NCI-H2081 (cell line): ENCODE results near the gene HBM.
"Not testable (repeated sequence)": the region's sequence is repeated elsewhere in the genome, so short reads cannot be mapped to it uniquely, and the experiment has no call there.

ENCODE experiments used
- DNase-seq, 2 experiments: peaks; one replicate each; lab custom pipeline; 2025; lab: John Stamatoyannopoulos, UW

The HBM gene

GRCh38 chr16:169014-169413, 3.2 kb downstream of the HBM start:
- DNase-seq: no peak

- not testable (repeated sequence) for DNase-seq
Observed at GRCh38 chr16:170088-170507, 4.3 kb downstream of the HBM start.

GRCh38 chr16:170788-171187, 5.0 kb downstream of the HBM start:
- DNase-seq: no peak

DNA sequence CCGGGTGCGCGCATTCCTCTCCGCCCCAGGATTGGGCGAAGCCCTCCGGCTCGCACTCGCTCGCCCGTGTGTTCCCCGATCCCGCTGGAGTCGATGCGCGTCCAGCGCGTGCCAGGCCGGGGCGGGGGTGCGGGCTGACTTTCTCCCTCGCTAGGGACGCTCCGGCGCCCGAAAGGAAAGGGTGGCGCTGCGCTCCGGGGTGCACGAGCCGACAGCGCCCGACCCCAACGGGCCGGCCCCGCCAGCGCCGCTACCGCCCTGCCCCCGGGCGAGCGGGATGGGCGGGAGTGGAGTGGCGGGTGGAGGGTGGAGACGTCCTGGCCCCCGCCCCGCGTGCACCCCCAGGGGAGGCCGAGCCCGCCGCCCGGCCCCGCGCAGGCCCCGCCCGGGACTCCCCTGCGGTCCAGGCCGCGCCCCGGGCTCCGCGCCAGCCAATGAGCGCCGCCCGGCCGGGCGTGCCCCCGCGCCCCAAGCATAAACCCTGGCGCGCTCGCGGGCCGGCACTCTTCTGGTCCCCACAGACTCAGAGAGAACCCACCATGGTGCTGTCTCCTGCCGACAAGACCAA, 6.7 kb downstream of the HBM start, which contains the start of gene HBA2:
HBA2 (plus strand) TSS at position 503 of the 568 bp plus-strand sequence; CDS start at position 540, 37 bp downstream.
- not testable (repeated sequence) for DNase-seq

- DNase-seq: not testable (repeated sequence)
Observed at GRCh38 chr16:173211-173854, 7.6 kb downstream of the HBM start.

DNA sequence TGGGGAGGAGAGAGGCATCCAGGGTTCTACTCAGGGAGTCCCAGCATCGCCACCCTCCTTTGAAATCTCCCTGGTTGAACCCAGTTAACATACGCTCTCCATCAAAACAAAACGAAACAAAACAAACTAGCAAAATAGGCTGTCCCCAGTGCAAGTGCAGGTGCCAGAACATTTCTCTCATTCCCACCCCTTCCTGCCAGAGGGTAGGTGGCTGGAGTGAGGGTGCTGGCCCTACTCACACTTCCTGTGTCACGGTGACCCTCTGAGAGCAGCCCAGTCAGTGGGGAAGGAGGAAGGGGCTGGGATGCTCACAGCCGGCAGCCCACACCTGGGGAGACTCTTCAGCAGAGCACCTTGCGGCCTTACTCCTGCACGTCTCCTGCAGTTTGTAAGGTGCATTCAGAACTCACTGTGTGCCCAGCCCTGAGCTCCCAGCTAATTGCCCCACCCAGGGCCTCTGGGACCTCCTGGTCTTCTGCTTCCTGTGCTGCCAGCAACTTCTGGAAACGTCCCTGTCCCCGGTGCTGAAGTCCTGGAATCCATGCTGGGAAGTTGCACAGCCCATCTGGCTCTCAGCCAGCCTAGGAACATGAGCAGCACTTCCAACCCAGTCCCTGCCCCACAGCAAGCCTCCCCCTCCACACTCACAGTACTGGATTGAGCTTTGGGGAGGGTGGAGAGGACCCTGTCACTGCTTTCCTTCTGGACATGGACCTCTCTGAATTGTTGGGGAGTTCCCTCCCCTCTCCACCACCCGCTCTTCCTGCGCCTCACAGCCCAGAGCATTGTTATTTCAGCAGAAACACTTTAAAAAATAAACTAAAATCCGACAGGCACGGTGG, 8.4 kb downstream of the HBM start:
- peak in 1 of 2 experiments; percentile 19 for DNase-seq

DNA sequence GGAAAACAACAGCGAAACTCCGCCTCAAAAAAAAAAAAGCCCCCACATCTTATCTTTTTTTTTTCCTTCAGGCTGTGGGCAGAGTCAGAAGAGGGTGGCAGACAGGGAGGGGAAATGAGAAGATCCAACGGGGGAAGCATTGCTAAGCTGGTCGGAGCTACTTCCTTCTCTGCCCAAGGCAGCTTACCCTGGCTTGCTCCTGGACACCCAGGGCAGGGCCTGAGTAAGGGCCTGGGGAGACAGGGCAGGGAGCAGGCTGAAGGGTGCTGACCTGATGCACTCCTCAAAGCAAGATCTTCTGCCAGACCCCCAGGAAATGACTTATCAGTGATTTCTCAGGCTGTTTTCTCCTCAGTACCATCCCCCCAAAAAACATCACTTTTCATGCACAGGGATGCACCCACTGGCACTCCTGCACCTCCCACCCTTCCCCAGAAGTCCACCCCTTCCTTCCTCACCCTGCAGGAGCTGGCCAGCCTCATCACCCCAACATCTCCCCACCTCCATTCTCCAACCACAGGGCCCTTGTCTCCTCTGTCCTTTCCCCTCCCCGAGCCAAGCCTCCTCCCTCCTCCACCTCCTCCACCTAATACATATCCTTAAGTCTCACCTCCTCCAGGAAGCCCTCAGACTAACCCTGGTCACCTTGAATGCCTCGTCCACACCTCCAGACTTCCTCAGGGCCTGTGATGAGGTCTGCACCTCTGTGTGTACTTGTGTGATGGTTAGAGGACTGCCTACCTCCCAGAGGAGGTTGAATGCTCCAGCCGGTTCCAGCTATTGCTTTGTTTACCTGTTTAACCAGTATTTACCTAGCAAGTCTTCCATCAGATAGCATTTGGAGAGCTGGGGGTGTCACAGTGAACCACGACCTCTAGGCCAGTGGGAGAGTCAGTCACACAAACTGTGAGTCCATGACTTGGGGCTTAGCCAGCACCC, 9.5 kb downstream of the HBM start:
- no peak for DNase-seq

DNA sequence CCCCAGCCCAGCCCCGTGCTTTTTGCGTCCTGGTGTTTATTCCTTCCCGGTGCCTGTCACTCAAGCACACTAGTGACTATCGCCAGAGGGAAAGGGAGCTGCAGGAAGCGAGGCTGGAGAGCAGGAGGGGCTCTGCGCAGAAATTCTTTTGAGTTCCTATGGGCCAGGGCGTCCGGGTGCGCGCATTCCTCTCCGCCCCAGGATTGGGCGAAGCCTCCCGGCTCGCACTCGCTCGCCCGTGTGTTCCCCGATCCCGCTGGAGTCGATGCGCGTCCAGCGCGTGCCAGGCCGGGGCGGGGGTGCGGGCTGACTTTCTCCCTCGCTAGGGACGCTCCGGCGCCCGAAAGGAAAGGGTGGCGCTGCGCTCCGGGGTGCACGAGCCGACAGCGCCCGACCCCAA, 10.2 kb downstream of the HBM start:
- DNase-seq: not testable (repeated sequence)

DNA sequence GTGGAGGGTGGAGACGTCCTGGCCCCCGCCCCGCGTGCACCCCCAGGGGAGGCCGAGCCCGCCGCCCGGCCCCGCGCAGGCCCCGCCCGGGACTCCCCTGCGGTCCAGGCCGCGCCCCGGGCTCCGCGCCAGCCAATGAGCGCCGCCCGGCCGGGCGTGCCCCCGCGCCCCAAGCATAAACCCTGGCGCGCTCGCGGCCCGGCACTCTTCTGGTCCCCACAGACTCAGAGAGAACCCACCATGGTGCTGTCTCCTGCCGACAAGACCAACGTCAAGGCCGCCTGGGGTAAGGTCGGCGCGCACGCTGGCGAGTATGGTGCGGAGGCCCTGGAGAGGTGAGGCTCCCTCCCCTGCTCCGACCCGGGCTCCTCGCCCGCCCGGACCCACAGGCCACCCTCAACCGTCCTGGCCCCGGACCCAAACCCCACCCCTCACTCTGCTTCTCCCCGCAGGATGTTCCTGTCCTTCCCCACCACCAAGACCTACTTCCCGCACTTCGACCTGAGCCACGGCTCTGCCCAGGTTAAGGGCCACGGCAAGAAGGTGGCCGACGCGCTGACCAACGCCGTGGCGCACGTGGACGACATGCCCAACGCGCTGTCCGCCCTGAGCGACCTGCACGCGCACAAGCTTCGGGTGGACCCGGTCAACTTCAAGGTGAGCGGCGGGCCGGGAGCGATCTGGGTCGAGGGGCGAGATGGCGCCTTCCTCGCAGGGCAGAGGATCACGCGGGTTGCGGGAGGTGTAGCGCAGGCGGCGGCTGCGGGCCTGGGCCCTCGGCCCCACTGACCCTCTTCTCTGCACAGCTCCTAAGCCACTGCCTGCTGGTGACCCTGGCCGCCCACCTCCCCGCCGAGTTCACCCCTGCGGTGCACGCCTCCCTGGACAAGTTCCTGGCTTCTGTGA, 11.0 kb downstream of the HBM start, which contains the start of gene HBA1:
HBA1 (plus strand) TSS at position 204 of the 906 bp plus-strand sequence; CDS start at position 241, 37 bp downstream.
- DNase-seq: not testable (repeated sequence)

DNA sequence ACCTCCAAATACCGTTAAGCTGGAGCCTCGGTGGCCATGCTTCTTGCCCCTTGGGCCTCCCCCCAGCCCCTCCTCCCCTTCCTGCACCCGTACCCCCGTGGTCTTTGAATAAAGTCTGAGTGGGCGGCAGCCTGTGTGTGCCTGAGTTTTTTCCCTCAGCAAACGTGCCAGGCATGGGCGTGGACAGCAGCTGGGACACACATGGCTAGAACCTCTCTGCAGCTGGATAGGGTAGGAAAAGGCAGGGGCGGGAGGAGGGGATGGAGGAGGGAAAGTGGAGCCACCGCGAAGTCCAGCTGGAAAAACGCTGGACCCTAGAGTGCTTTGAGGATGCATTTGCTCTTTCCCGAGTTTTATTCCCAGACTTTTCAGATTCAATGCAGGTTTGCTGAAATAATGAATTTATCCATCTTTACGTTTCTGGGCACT, 11.6 kb downstream of the HBM start:
- DNase-seq: no peak

- no peak for DNase-seq
Observed at GRCh38 chr16:177981-178667, 12.3 kb downstream of the HBM start.

DNA sequence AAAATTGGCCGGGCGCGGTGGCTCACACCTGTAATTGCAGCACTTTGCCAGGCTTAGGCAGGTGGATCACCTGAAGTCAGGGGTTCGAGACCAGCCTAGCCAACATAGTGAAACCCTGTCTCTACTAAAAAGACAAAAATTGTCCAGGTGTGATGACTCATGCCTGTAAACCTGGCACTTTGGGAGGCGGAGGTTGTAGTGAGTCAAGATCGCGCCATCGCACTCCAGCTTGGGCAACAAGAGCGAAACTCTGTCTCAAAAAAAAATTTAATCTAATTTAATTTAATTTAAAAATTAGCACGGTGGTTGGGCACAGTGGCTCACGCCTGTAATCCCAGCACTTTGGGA, 12.9 kb downstream of the HBM start:
- DNase-seq: no peak

DNA sequence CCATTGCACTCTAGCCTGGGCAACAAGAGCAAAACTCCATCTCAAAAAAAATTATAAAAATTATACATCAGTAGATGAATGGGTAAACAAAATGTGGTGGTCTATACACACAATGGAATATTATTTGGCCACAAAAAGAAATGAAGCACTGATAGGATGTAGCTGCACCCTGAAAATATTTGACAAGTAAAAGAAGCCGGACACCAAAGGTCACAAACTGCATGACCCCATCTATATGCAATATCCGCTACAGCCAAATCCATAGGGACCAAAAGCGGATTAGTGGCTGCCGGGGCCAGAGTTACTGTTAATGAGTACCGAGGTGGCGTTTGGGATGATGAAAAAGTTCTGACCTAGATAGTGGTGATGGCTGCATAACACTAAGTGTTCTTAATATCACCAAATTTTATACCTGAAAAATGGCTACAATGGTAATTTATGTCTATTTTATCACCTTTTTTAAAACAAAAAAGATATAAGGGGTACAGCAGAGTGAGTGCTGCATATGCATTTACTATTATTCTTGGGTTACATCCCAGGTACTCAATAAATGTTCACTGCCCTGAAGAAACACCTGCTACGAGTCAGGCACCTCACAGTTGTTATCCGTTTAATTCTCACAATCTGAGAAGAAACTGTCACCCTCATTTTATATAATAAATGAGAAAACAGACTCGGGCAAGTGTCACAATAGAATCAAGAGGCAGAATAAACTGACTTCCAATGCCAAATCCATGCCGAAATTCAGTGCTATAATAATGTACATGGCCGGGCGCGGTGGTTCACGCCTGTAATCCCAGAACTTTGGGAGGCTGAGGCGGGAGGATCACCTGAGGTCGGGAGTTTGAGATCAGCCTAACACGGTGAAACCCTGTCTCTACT, 13.7 kb downstream of the HBM start:
- no peak for DNase-seq

DNA sequence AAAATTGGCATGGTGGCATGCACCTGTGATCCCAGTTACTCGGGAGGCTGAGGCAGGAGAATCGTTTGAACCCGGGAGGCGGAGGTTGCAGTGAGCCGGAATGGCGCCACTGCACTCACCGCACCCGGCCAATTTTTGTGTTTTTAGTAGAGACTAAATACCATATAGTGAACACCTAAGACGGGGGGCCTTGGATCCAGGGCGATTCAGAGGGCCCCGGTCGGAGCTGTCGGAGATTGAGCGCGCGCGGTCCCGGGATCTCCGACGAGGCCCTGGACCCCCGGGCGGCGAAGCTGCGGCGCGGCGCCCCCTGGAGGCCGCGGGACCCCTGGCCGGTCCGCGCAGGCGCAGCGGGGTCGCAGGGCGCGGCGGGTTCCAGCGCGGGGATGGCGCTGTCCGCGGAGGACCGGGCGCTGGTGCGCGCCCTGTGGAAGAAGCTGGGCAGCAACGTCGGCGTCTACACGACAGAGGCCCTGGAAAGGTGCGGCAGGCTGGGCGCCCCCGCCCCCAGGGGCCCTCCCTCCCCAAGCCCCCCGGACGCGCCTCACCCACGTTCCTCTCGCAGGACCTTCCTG, 14.4 kb downstream of the HBM start, which contains the start of gene HBQ1:
HBQ1 (plus strand) TSS at position 359 of the 575 bp plus-strand sequence; CDS start at position 387, 28 bp downstream.
- no peak for DNase-seq

GRCh38 chr16:180681-181564, 15.1 kb downstream of the HBM start:
- DNase-seq: peak; percentile 70 to 73

GRCh38 chr16:181565-182021, 15.8 kb downstream of the HBM start:
- no peak for DNase-seq

GRCh38 chr16:183005-183404, 17.2 kb downstream of the HBM start:
- no peak for DNase-seq
